ENCODE results near the gene MBP.

Gene MBP

GRCh38 chr18:77092104-77093066, 40.2 kb downstream of the MBP start:
- H3K9me3 Mint-ChIP-seq = no peaks in the 10 kb centered on the region
- peaks cover 11% of the 10 kb centered on the region for H3K27me3 Mint-ChIP-seq (ENCODE audit: low read depth)
- no peaks in the 10 kb centered on the region for H3K36me3 Mint-ChIP-seq (ENCODE audit: low read depth)
- H3K4me3 Mint-ChIP-seq = peak overlapping the region in 1 of 3 experiments; percentile 4
- peaks cover 66% of the 10 kb centered on the region for H3K4me1 Mint-ChIP-seq
- H3K27ac Mint-ChIP-seq = peak overlapping the region in 2 of 3 experiments; percentile 71 to 76
- TF ChIP-seq CTCF (IDR thresholded peaks at IDR 0.05; ENCODE audit: unreplicated experiment in 3 of 3) = no peak

- peaks cover 67% of the 10 kb centered on the region for H3K4me1 Mint-ChIP-seq
- H3K9me3 Mint-ChIP-seq = no peaks in the 10 kb centered on the region
- H3K27ac Mint-ChIP-seq = peak overlapping the region in 1 of 3 experiments; percentile 6
- peak overlapping the region in 2 of 3 experiments; percentile 6 to 9 for H3K4me3 Mint-ChIP-seq
- no peak for TF ChIP-seq CTCF (IDR thresholded peaks at IDR 0.05; ENCODE audit: unreplicated experiment in 3 of 3)
- no peaks in the 10 kb centered on the region for H3K36me3 Mint-ChIP-seq (ENCODE audit: low read depth)
- H3K27me3 Mint-ChIP-seq (ENCODE audit: low read depth) = peaks cover 21% of the 10 kb centered on the region
Observed at GRCh38 chr18:77091366-77091765, 41.2 kb downstream of the MBP start.

- Mint-ChIP-seq H3K27ac (peak overlapping the region in 2 of 3 experiments; percentile 21 to 43), H3K9me3 (no peaks in the 10 kb centered on the region), H3K4me1 (peaks cover 64% of the 10 kb centered on the region), H3K27me3 (ENCODE audit: low read depth) (peaks cover 24% of the 10 kb centered on the region), H3K4me3 (no peak overlapping the region), H3K36me3 (ENCODE audit: low read depth) (no peaks in the 10 kb centered on the region)
- no peak for TF ChIP-seq CTCF (IDR thresholded peaks at IDR 0.05; ENCODE audit: unreplicated experiment in 3 of 3)
Observed at GRCh38 chr18:77090546-77091174, 41.9 kb downstream of the MBP start.

GRCh38 chr18:77089723-77090285, 42.8 kb downstream of the MBP start:
- peaks cover 26% of the 10 kb centered on the region for H3K27me3 Mint-ChIP-seq (ENCODE audit: low read depth)
- H3K4me1 Mint-ChIP-seq = peaks cover 62% of the 10 kb centered on the region
- H3K9me3 Mint-ChIP-seq = no peaks in the 10 kb centered on the region
- no peak for TF ChIP-seq CTCF (IDR thresholded peaks at IDR 0.05; ENCODE audit: unreplicated experiment in 3 of 3)
- peak overlapping the region in 2 of 3 experiments; percentile 21 to 43 for H3K27ac Mint-ChIP-seq
- no peaks in the 10 kb centered on the region for H3K36me3 Mint-ChIP-seq (ENCODE audit: low read depth)
- H3K4me3 Mint-ChIP-seq = no peak overlapping the region

GRCh38 chr18:77088963-77089722, 43.4 kb downstream of the MBP start:
- H3K27me3 Mint-ChIP-seq (ENCODE audit: low read depth) = peaks cover 26% of the 10 kb centered on the region
- H3K27ac Mint-ChIP-seq = peak overlapping the region; percentile 1 to 43 (median 19)
- H3K4me3 Mint-ChIP-seq = peak overlapping the region in 2 of 3 experiments; percentile 15 to 55
- H3K36me3 Mint-ChIP-seq (ENCODE audit: low read depth) = no peaks in the 10 kb centered on the region
- peaks cover 3% of the 10 kb centered on the region for H3K9me3 Mint-ChIP-seq
- H3K4me1 Mint-ChIP-seq = peaks cover 64% of the 10 kb centered on the region
- no peak for TF ChIP-seq CTCF (IDR thresholded peaks at IDR 0.05; ENCODE audit: unreplicated experiment in 3 of 3)

Data from nephron (organoid).